ENCODE data around the gene BST1. TPM values are rescaled to one million over a fixed set of nuclear protein-coding genes. Genes with fewer than 3 reads are reported as not detected.

The BST1 gene
- total RNA-seq, 1 experiment from 2014 or later, result not detected

DNA sequence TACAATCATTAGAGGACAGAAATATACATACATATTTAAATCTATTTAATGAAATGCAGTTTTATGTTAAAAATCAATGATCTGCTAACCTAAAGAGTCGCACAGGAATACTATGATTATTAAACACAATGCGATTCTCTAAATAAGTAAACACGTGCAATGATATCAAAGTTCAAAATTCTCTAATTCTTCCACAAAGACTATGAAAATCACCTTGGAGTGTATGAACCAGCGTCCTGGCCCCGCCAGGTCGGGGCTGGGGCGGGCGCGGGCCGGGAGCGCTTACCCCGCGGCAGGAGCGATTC lies 21.8 kb upstream of the BST1 start:
- no peak overlapping the region for H3K56ac ChIP-seq (ENCODE audit: insufficient read length, low read depth, low read length)
- H3K14ac ChIP-seq (ENCODE audit: insufficient read depth, low read length), result peak overlapping the region; percentile 84
- no peak overlapping the region for H2AFZ ChIP-seq (ENCODE audit: low read length)
- no peaks in the 10 kb centered on the region for H3K27me3 ChIP-seq (ENCODE audit: insufficient read depth, low read length)
- peak overlapping the region; percentile 67 for H3K27ac ChIP-seq (ENCODE audit: insufficient read length, low read depth, low read length)
- H3K23me2 ChIP-seq (ENCODE audit: insufficient read length, low read depth, low read length, poor library complexity, severe bottlenecking), result peaks cover 4% of the 10 kb centered on the region
- peaks cover 12% of the 10 kb centered on the region for H3K79me2 ChIP-seq (ENCODE audit: insufficient read depth, low read length)
- Mint-ChIP-seq H3K27me3 (ENCODE audit: low read depth) (no peaks in the 10 kb centered on the region), H3K4me3 (peak overlapping the region; percentile 97 to 99), H3K27ac (peak overlapping the region; percentile 96 to 100 (median 100)), H3K36me3 (ENCODE audit: insufficient read depth in 1 of 3, low read depth in 3 of 3) (peaks cover 7 to 15% (median 10%) of the 10 kb centered on the region in 3 experiments), H3K4me1 (peaks cover 55 to 56% of the 10 kb centered on the region in 2 experiments), H3K9me3 (no peaks in the 10 kb centered on the region)
- H4K91ac ChIP-seq (ENCODE audit: insufficient read length, low read depth, low read length), result no peak overlapping the region
- TF ChIP-seq, protein P1, sequence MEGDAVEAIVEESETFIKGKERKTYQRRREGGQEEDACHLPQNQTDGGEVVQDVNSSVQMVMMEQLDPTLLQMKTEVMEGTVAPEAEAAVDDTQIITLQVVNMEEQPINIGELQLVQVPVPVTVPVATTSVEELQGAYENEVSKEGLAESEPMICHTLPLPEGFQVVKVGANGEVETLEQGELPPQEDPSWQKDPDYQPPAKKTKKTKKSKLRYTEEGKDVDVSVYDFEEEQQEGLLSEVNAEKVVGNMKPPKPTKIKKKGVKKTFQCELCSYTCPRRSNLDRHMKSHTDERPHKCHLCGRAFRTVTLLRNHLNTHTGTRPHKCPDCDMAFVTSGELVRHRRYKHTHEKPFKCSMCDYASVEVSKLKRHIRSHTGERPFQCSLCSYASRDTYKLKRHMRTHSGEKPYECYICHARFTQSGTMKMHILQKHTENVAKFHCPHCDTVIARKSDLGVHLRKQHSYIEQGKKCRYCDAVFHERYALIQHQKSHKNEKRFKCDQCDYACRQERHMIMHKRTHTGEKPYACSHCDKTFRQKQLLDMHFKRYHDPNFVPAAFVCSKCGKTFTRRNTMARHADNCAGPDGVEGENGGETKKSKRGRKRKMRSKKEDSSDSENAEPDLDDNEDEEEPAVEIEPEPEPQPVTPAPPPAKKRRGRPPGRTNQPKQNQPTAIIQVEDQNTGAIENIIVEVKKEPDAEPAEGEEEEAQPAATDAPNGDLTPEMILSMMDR (conservative IDR thresholded peaks at IDR 0.05), result no peak
- no peak overlapping the region for H4K5ac ChIP-seq (ENCODE audit: insufficient read length, low read depth, low read length)
- DNase-seq, result no peak
- no peaks in the 10 kb centered on the region for H3K79me1 ChIP-seq (ENCODE audit: insufficient read depth, low read depth, low read length, poor library complexity, severe bottlenecking)
- H4K20me1 ChIP-seq (ENCODE audit: control insufficient read depth, insufficient read depth, insufficient read length), result no peaks in the 10 kb centered on the region
- H3T11ph ChIP-seq (ENCODE audit: low read length), result no peak overlapping the region
- H3K9ac ChIP-seq (ENCODE audit: extremely low read depth, insufficient read length, low read length), result peak overlapping the region; percentile 94
- H2BK5ac ChIP-seq (ENCODE audit: insufficient read length, low read length), result no peak overlapping the region
- no CpG with 5 or more reads among the region's 14 CpGs for WGBS (ENCODE audit: extremely low coverage, insufficient read length, low lambda C conversion rate)
- no peak overlapping the region for H4K8ac ChIP-seq (replicated peaks; ENCODE audit: insufficient read length, low read depth, low read length)
- H3K23ac ChIP-seq (ENCODE audit: insufficient read length, low read depth, low read length), result no peak overlapping the region
- H2BK20ac ChIP-seq (ENCODE audit: low read depth, low read length, poor library complexity, severe bottlenecking), result no peak overlapping the region
- H2BK120ac ChIP-seq (ENCODE audit: low read depth, low read length, poor library complexity, severe bottlenecking), result peak overlapping the region; percentile 63
- no peak overlapping the region for H2BK12ac ChIP-seq (ENCODE audit: insufficient read length, low read depth, low read length)
- no peak overlapping the region for H2BK15ac ChIP-seq (ENCODE audit: low read depth, low read length)
- peak overlapping the region; percentile 22 for H3K4me2 ChIP-seq (ENCODE audit: insufficient read depth, insufficient read length, low read length)
- no peaks in the 10 kb centered on the region for H3K9me3 ChIP-seq (ENCODE audit: control insufficient read depth, low read depth, low read length)
- H3K4me1 ChIP-seq (ENCODE audit: insufficient read depth, low read length), result peaks cover 13% of the 10 kb centered on the region; the same call in 1 of the 2 replicates
- H2AK5ac ChIP-seq (ENCODE audit: insufficient read length, low read length), result no peak overlapping the region
- H3K4ac ChIP-seq (ENCODE audit: low read depth, low read length), result no peak overlapping the region; the same call in 1 of the 2 replicates
- peak overlapping the region; percentile 94 for H3K18ac ChIP-seq (ENCODE audit: insufficient read length, low read depth, low read length)
